ENCODE measurements around the gene CFAP97D2.
"Not testable (repeated sequence)": the region's sequence is repeated elsewhere in the genome, so short reads cannot be mapped to it uniquely, and the experiment has no call there.

Gene CFAP97D2

GRCh38 chr13:114143806-114144605 lies 35.1 kb upstream of the CFAP97D2 start:
- DNase-seq (ENCODE audit: low read depth in 3 of 3, low spot score in 1 of 3), result no peak

- DNase-seq (ENCODE audit: low read depth in 3 of 3, low spot score in 1 of 3), result no peak
These were observed 34.3 kb upstream of the CFAP97D2 start for GRCh38 chr13:114144606-114145244.

GRCh38 chr13:114145256-114145655 lies 33.8 kb upstream of the CFAP97D2 start:
- DNase-seq (ENCODE audit: low read depth in 3 of 3, low spot score in 1 of 3), result no peak

GRCh38 chr13:114145722-114146121 lies 33.3 kb upstream of the CFAP97D2 start:
- no peak for DNase-seq (ENCODE audit: low read depth in 3 of 3, low spot score in 1 of 3)

- DNase-seq (ENCODE audit: low read depth in 3 of 3, low spot score in 1 of 3), result no peak
These were observed 32.9 kb upstream of the CFAP97D2 start for GRCh38 chr13:114146173-114146572.

- DNase-seq (ENCODE audit: low read depth in 3 of 3, low spot score in 1 of 3), result no peak
These were observed 32.4 kb upstream of the CFAP97D2 start for GRCh38 chr13:114146629-114147028.

GRCh38 chr13:114147803-114148520 lies 31.1 kb upstream of the CFAP97D2 start:
- DNase-seq (ENCODE audit: low read depth in 3 of 3, low spot score in 1 of 3), result no peak

- DNase-seq (ENCODE audit: low read depth in 3 of 3, low spot score in 1 of 3), result peak in 2 of 3 donors; percentile 72 to 83
These were observed 30.6 kb upstream of the CFAP97D2 start for GRCh38 chr13:114148521-114148855.

GRCh38 chr13:114148886-114149285 lies 30.2 kb upstream of the CFAP97D2 start:
- DNase-seq (ENCODE audit: low read depth in 3 of 3, low spot score in 1 of 3), result not testable (repeated sequence)

- DNase-seq (ENCODE audit: low read depth in 3 of 3, low spot score in 1 of 3), result no peak
These were observed 29.0 kb upstream of the CFAP97D2 start for GRCh38 chr13:114149774-114150740.

GRCh38 chr13:114151031-114151430 lies 28.0 kb upstream of the CFAP97D2 start:
- no peak for DNase-seq (ENCODE audit: low read depth in 3 of 3, low spot score in 1 of 3)

GRCh38 chr13:114151565-114152284 lies 27.3 kb upstream of the CFAP97D2 start:
- peak in 1 of 3 donors; percentile 38 for DNase-seq (ENCODE audit: low read depth in 3 of 3, low spot score in 1 of 3)

- no peak for DNase-seq (ENCODE audit: low read depth in 3 of 3, low spot score in 1 of 3)
These were observed 26.8 kb upstream of the CFAP97D2 start for GRCh38 chr13:114152285-114152645.

GRCh38 chr13:114152831-114153371 lies 26.2 kb upstream of the CFAP97D2 start:
- DNase-seq (ENCODE audit: low read depth in 3 of 3, low spot score in 1 of 3), result no peak

- no peak for DNase-seq (ENCODE audit: low read depth in 3 of 3, low spot score in 1 of 3)
These were observed 25.5 kb upstream of the CFAP97D2 start for GRCh38 chr13:114153485-114154080.

GRCh38 chr13:114154476-114154875 lies 24.6 kb upstream of the CFAP97D2 start:
- DNase-seq (ENCODE audit: low read depth in 3 of 3, low spot score in 1 of 3), result no peak

- DNase-seq (ENCODE audit: low read depth in 3 of 3, low spot score in 1 of 3), result no peak
These were observed 23.7 kb upstream of the CFAP97D2 start for GRCh38 chr13:114155320-114155719.

GRCh38 chr13:114155926-114156883 lies 22.9 kb upstream of the CFAP97D2 start:
- DNase-seq (ENCODE audit: low read depth in 3 of 3, low spot score in 1 of 3), result no peak
